HT-29 (cell line): Measurements from ENCODE around the gene NCK1. TPM values are rescaled to one million over a fixed set of nuclear protein-coding genes. Genes with fewer than 3 reads are reported as not detected.
"Not testable (repeated sequence)": the region's sequence is repeated elsewhere in the genome, so short reads cannot be mapped to it uniquely, and the experiment has no call there.

ENCODE experiments used
- DNase-seq: peaks from one replicate; pipeline ENCODE4 v3.0.0-alpha.2; 2015; ENCODE audit warnings: low spot score
- total RNA-seq: library from RNA; depleted of rRNA; stranded (reverse); fragments of >200 nt; shearing (Covaris generic); gene quantifications from 2 replicates; pipeline ENCODE4 v1.2.3, GENCODE V29; 2014; rRNA removed

Gene NCK1
- total RNA-seq, 1 experiment from 2014 or later: 6.3 TPM

GRCh38 chr3:136987398-136987980 is 125.5 kb downstream of the NCK1 start:
- not testable (repeated sequence) for DNase-seq

GRCh38 chr3:136988651-136989050 is 126.6 kb downstream of the NCK1 start:
- DNase-seq: no peak

GRCh38 chr3:136989781-136990524 is 127.9 kb downstream of the NCK1 start:
- no peak for DNase-seq

GRCh38 chr3:136990826-136991225 is 128.8 kb downstream of the NCK1 start:
- no peak for DNase-seq

GRCh38 chr3:136992115-136992514 is 130.1 kb downstream of the NCK1 start:
- DNase-seq: no peak

GRCh38 chr3:136994772-136995516 is 132.9 kb downstream of the NCK1 start:
- DNase-seq: peak; percentile 24

GRCh38 chr3:136995652-136996051 is 133.6 kb downstream of the NCK1 start:
- no peak for DNase-seq

Other genes starting within 250 kb of the NCK1 start
- gene STAG1, start 109.8 kb upstream of the NCK1 start, total RNA-seq: 12.3 and 12.9 TPM in 2 replicates
- 1.1 and 1.3 TPM in 2 replicates for gene SLC35G2, start 43.1 kb upstream of the NCK1 start, total RNA-seq
- gene IL20RB, start 95.8 kb downstream of the NCK1 start, total RNA-seq: 3.4 and 4.9 TPM in 2 replicates